HepG2 (cell line): Measurements from ENCODE around the gene ZBTB46. TPM values are rescaled to one million over a fixed set of nuclear protein-coding genes. Genes with fewer than 3 reads are reported as not detected.

Source experiments
- AHR ChIP-seq: IDR thresholded peaks from 2 replicates; pipeline ENCODE4 v1.6.1; 2018; ENCODE audit warnings: missing genetic modification reagents, missing compliant biosample characterization
- CBX1 ChIP-seq: IDR thresholded peaks from one replicate; pipeline ENCODE4 v1.6.1; 2016; ENCODE audit warnings: antibody characterized with exemption, low read depth
- CENPX ChIP-seq: sonication (generic); formaldehyde crosslinking; IDR thresholded peaks from 2 replicates; pipeline ENCODE4 v1.9.0; 2021; ENCODE audit warnings: mild to moderate bottlenecking, missing genetic modification reagents, moderate library complexity
- HCFC1 ChIP-seq: fragments of 150-350 bp; IDR thresholded peaks from 2 replicates; pipeline ENCODE4 v1.6.1; 2014; ENCODE audit warnings: low read depth, low read length
- HOXA3 ChIP-seq: sonication (generic); formaldehyde crosslinking; IDR thresholded peaks from 2 replicates; pipeline ENCODE4 v1.5.0; 2020; ENCODE audit warnings: missing genetic modification reagents
- ISL2 ChIP-seq: sonication (generic); formaldehyde crosslinking; IDR thresholded peaks from 2 replicates; pipeline ENCODE4 v1.5.0; 2020; ENCODE audit warnings: missing genetic modification reagents
- LCORL ChIP-seq, 2 experiments: fragments of 450-650 bp in 1 of 2; sonication (generic) in 1 of 2; formaldehyde crosslinking in 1 of 2; IDR thresholded peaks; 2 replicates each; pipeline versions ENCODE4 v1.5.0 to v1.6.1; 2017 to 2020; ENCODE audit warnings: antibody characterized with exemption in 1 of 2, missing genetic modification reagents in 1 of 2
- MIER3 ChIP-seq: IDR thresholded peaks from 2 replicates; pipeline ENCODE4 v1.6.1; 2016; ENCODE audit warnings: missing compliant biosample characterization, borderline replicate concordance
- NCOA2 ChIP-seq: sonication (generic); formaldehyde crosslinking; IDR thresholded peaks from 2 replicates; pipeline ENCODE4 v1.8.0; 2022; ENCODE audit warnings: inconsistent platforms
- NR2F6 ChIP-seq, 2 experiments: IDR thresholded peaks; 2 replicates each; pipeline ENCODE4 v1.6.1; 2016; ENCODE audit warnings: antibody characterized with exemption in 1 of 2, mild to moderate bottlenecking in 1 of 2
- POLR2A ChIP-seq, 2 experiments: IDR thresholded peaks; 2 replicates each; pipeline ENCODE4 v1.6.1; 2011; ENCODE audit warnings: low read depth in 2 of 2, low read length in 2 of 2, mild to moderate bottlenecking in 1 of 2, moderate library complexity in 1 of 2; ENCODE audit not compliant: insufficient read depth in 1 of 2
- RARA ChIP-seq: IDR thresholded peaks from 2 replicates; pipeline ENCODE4 v1.6.1; 2016; ENCODE audit warnings: missing genetic modification reagents, missing compliant biosample characterization
- SNAPC2 ChIP-seq: sonication (generic); formaldehyde crosslinking; IDR thresholded peaks from 2 replicates; pipeline ENCODE4 v1.8.1; 2022; ENCODE audit warnings: mild to moderate bottlenecking, missing genetic modification reagents
- YEATS2 ChIP-seq: sonication (generic); formaldehyde crosslinking; IDR thresholded peaks from 2 replicates; pipeline ENCODE4 v1.4.0; 2020; ENCODE audit warnings: missing genetic modification reagents, borderline replicate concordance
- YEATS4 ChIP-seq: sonication (generic); formaldehyde crosslinking; IDR thresholded peaks from 2 replicates; pipeline ENCODE4 v1.4.0; 2020; ENCODE audit warnings: missing genetic modification reagents, borderline replicate concordance
- ZNF7 ChIP-seq: IDR thresholded peaks from 2 replicates; pipeline ENCODE4 v1.6.1; 2016; ENCODE audit warnings: missing biosample characterization, missing genetic modification reagents
- ZSCAN12 ChIP-seq: sonication (generic); formaldehyde crosslinking; IDR thresholded peaks from 2 replicates; pipeline ENCODE4 v1.9.0; 2021; ENCODE audit warnings: mild to moderate bottlenecking, missing genetic modification reagents
- ZSCAN29 ChIP-seq: sonication (generic); formaldehyde crosslinking; conservative IDR thresholded peaks from 2 replicates; pipeline ENCODE4 v1.4.0; 2020; ENCODE audit warnings: mild to moderate bottlenecking, missing genetic modification reagents
- polyA plus RNA-seq, 8 experiments: library from polyadenylated mRNA; depleted of rRNA in 3 of 8; stranded (reverse) in 7 of 8; unstranded in 1 of 8; fragments of >200 nt; fragmentation: Illumina TruSeq in 4 of 8; extraction: Trizol in 4 of 8; gene quantifications; 2 replicates each; pipeline versions ENCODE4 v1.2.1 to v1.2.3, GENCODE V29; 2011 to 2016; ENCODE audit warnings: low read depth in 4 of 8, missing spikeins in 1 of 8, mixed read lengths in 1 of 8; ENCODE audit not compliant: insufficient read depth in 1 of 8
- total RNA-seq, 5 experiments: library from RNA; depleted of rRNA; stranded (reverse); fragments of >200 nt; fragmentation: Illumina TruSeq; extraction: Trizol; gene quantifications; 2 replicates each; pipeline ENCODE4 v1.2.3, GENCODE V29; 2016; ENCODE audit warnings: low read depth in 1 of 5
- TF ChIP-seq, protein P1 (sequence below): sonication (generic); formaldehyde crosslinking; IDR thresholded peaks from 2 replicates; pipeline ENCODE4 v1.8.1; 2023; ENCODE audit warnings: mild to moderate bottlenecking, missing genetic modification reagents
- TF ChIP-seq, protein P2 (sequence below): sonication (generic); formaldehyde crosslinking; IDR thresholded peaks from 2 replicates; pipeline ENCODE4 v1.8.0; 2022; ENCODE audit warnings: mild to moderate bottlenecking, missing genetic modification reagents, borderline replicate concordance
- TF ChIP-seq, protein P3 (sequence below): sonication (generic); formaldehyde crosslinking; IDR thresholded peaks from 2 replicates; pipeline ENCODE4 v1.4.0; 2020; ENCODE audit warnings: missing genetic modification reagents
- TF ChIP-seq, protein P4 (sequence below): sonication (generic); formaldehyde crosslinking; IDR thresholded peaks from 2 replicates; pipeline ENCODE4 v1.4.0; 2020; ENCODE audit warnings: missing genetic modification reagents, borderline replicate concordance

The ZBTB46 gene
- total and polyA plus RNA-seq, 2 of the 13 experiments (the other 11 are each of a cell fraction or from before 2014, with no cell fraction given), result 1.6 to 13.5 TPM

DNA sequence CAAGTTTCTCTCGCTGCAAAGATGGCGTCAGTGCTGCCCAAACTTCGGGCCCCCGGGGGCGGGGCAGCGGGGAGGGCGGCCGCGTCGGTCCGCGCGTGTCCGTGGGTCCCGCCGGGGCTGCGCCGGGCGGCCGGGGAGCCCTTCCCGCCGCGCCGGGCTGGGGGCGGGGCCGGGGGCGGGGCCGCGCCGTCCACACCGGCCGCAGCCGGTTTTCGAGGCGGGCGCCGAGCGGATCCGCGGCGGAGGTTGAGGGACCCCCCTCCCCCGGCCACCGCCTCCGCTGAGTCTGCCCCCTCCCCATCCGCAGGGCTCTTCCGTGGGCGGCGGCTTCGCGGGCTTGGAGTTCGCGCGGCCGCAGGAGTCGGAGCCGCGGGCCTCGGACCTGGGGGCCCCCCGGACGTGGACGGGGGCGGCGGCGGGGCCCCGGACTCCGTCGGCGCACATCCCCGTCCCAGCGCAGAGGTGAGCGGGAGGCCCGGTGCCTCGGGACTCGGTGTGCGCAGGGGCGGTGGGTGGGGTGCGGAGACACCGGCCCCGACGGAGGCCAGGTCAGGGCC is 90.9 kb downstream of the ZBTB46 start (continued):
- TF ChIP-seq, protein P1, sequence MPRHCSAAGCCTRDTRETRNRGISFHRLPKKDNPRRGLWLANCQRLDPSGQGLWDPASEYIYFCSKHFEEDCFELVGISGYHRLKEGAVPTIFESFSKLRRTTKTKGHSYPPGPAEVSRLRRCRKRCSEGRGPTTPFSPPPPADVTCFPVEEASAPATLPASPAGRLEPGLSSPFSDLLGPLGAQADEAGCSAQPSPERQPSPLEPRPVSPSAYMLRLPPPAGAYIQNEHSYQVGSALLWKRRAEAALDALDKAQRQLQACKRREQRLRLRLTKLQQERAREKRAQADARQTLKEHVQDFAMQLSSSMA (CRISPR knock-in tag), result no peak
- TF ChIP-seq AHR (CRISPR knock-in tag) (no peak), YEATS2 (CRISPR knock-in tag) (no peak), MIER3 (CRISPR knock-in tag) (no peak), CENPX (CRISPR knock-in tag) (0 out of 2 replicates have a peak, but pooled peaks have one; percentile 14), LCORL (IDR thresholded peaks at IDR 0.05) (no peak), LCORL (CRISPR knock-in tag; IDR thresholded peaks at IDR 0.05) (no peak), RARA (CRISPR knock-in tag) (no peak), NCOA2 (CRISPR knock-in tag) (no peak), SNAPC2 (no peak), POLR2A (IDR thresholded peaks at IDR 0.05; ENCODE audit: insufficient read depth in 1 of 2, low read depth in 2 of 2, low read length in 2 of 2) (no peak), HCFC1 (no peak), CBX1 (no peak), HOXA3 (CRISPR knock-in tag) (peak; percentile 59), ZSCAN29 (CRISPR knock-in tag) (peak; percentile 79; the same call in 1 of the 2 replicates), ISL2 (CRISPR knock-in tag) (no peak), YEATS4 (CRISPR knock-in tag) (no peak), ZSCAN12 (CRISPR knock-in tag) (no peak), ZNF7 (CRISPR knock-in tag) (no peak), NR2F6 (IDR thresholded peaks at IDR 0.05) (no peak), NR2F6 (CRISPR knock-in tag; IDR thresholded peaks at IDR 0.05) (no peak)
- TF ChIP-seq, protein P2, sequence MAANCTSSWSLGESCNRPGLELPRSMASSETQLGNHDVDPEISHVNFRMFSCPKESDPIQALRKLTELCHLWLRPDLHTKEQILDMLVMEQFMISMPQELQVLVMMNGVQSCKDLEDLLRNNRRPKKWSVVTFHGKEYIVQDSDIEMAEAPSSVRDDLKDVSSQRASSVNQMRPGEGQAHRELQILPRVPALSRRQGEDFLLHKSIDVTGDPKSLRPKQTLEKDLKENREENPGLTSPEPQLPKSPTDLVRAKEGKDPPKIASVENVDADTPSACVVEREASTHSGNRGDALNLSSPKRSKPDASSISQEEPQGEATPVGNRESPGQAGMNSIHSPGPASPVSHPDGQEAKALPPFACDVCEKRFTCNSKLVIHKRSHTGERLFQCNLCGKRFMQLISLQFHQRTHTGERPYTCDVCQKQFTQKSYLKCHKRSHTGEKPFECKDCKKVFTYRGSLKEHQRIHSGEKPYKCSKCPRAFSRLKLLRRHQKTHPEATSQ, result no peak
- TF ChIP-seq, protein P3, sequence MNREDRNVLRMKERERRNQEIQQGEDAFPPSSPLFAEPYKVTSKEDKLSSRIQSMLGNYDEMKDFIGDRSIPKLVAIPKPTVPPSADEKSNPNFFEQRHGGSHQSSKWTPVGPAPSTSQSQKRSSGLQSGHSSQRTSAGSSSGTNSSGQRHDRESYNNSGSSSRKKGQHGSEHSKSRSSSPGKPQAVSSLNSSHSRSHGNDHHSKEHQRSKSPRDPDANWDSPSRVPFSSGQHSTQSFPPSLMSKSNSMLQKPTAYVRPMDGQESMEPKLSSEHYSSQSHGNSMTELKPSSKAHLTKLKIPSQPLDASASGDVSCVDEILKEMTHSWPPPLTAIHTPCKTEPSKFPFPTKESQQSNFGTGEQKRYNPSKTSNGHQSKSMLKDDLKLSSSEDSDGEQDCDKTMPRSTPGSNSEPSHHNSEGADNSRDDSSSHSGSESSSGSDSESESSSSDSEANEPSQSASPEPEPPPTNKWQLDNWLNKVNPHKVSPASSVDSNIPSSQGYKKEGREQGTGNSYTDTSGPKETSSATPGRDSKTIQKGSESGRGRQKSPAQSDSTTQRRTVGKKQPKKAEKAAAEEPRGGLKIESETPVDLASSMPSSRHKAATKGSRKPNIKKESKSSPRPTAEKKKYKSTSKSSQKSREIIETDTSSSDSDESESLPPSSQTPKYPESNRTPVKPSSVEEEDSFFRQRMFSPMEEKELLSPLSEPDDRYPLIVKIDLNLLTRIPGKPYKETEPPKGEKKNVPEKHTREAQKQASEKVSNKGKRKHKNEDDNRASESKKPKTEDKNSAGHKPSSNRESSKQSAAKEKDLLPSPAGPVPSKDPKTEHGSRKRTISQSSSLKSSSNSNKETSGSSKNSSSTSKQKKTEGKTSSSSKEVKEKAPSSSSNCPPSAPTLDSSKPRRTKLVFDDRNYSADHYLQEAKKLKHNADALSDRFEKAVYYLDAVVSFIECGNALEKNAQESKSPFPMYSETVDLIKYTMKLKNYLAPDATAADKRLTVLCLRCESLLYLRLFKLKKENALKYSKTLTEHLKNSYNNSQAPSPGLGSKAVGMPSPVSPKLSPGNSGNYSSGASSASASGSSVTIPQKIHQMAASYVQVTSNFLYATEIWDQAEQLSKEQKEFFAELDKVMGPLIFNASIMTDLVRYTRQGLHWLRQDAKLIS (CRISPR knock-in tag), result no peak
- TF ChIP-seq, protein P4, sequence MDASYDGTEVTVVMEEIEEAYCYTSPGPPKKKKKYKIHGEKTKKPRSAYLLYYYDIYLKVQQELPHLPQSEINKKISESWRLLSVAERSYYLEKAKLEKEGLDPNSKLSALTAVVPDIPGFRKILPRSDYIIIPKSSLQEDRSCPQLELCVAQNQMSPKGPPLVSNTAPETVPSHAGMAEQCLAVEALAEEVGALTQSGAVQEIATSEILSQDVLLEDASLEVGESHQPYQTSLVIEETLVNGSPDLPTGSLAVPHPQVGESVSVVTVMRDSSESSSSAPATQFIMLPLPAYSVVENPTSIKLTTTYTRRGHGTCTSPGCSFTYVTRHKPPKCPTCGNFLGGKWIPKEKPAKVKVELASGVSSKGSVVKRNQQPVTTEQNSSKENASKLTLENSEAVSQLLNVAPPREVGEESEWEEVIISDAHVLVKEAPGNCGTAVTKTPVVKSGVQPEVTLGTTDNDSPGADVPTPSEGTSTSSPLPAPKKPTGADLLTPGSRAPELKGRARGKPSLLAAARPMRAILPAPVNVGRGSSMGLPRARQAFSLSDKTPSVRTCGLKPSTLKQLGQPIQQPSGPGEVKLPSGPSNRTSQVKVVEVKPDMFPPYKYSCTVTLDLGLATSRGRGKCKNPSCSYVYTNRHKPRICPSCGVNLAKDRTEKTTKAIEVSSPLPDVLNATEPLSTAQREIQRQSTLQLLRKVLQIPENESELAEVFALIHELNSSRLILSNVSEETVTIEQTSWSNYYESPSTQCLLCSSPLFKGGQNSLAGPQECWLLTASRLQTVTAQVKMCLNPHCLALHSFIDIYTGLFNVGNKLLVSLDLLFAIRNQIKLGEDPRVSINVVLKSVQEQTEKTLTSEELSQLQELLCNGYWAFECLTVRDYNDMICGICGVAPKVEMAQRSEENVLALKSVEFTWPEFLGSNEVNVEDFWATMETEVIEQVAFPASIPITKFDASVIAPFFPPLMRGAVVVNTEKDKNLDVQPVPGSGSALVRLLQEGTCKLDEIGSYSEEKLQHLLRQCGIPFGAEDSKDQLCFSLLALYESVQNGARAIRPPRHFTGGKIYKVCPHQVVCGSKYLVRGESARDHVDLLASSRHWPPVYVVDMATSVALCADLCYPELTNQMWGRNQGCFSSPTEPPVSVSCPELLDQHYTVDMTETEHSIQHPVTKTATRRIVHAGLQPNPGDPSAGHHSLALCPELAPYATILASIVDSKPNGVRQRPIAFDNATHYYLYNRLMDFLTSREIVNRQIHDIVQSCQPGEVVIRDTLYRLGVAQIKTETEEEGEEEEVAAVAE (CRISPR knock-in tag), result no peak
